ENCODE data around the gene TTI1. TPM values are rescaled to one million over a fixed set of nuclear protein-coding genes. Genes with fewer than 3 reads are reported as not detected.

The TTI1 gene
- total RNA-seq, 1 experiment from 2014 or later, result 26.9 TPM

- TF ChIP-seq ZBTB33 (IDR thresholded peaks at IDR 0.05; ENCODE audit: extremely low read depth, insufficient replicate concordance, low read length) (no peak), MAX (IDR thresholded peaks at IDR 0.05) (no peak; the same call in 1 of the 2 replicates), RAD21 (IDR thresholded peaks at IDR 0.05; ENCODE audit: low read depth) (no peak), ATF3 (IDR thresholded peaks at IDR 0.05) (no peak), POLR2AphosphoS5 (IDR thresholded peaks at IDR 0.05; ENCODE audit: low read depth, low read length) (no peak), ZFX (IDR thresholded peaks at IDR 0.05) (no peak), CBX3 (IDR thresholded peaks at IDR 0.05; ENCODE audit: low read depth) (no peak), JUND (IDR thresholded peaks at IDR 0.05) (no peak), POLR2A (IDR thresholded peaks at IDR 0.05; ENCODE audit: borderline replicate concordance, extremely low read depth, insufficient read depth, insufficient read length) (no peak), EZH2phosphoT487 (IDR thresholded peaks at IDR 0.05; ENCODE audit: borderline replicate concordance) (no peak), EGR1 (IDR thresholded peaks at IDR 0.05; ENCODE audit: low read depth) (no peak)
Observed at GRCh38 chr20:38032585-38033329, 499 bp downstream of the TTI1 start (continued).

- ChIA-PET CTCF (no interaction called here), POLR2A (no interaction called here)
Observed at GRCh38 chr20:38031957-38032356, 1.3 kb downstream of the TTI1 start.

More at GRCh38 chr20:38031957-38032356, 1.3 kb downstream of the TTI1 start:
- no peaks in the 10 kb centered on the region for H3K27me3 ChIP-seq (ENCODE audit: insufficient read depth, low read length)
- peaks cover 4% of the 10 kb centered on the region; the same call in 1 of the 2 replicates for H4K20me1 ChIP-seq (ENCODE audit: insufficient read depth)
- H3K9me3 ChIP-seq (ENCODE audit: control insufficient read depth in 1 of 2, insufficient read depth in 1 of 2, low read depth in 1 of 2, low read length in 2 of 2), result no peaks in the 10 kb centered on the region
- H3K4me3 ChIP-seq (replicated peaks in 1 of 2; ENCODE audit: low read depth in 1 of 2, low read length in 2 of 2), result peak overlapping the region; percentile 93 to 95
- DNase-seq (ENCODE audit: low read depth, low spot score), result no peak
- H3K36me3 ChIP-seq (ENCODE audit: control insufficient read depth in 1 of 2, insufficient read depth in 2 of 2, low read length in 2 of 2), result no peaks in the 10 kb centered on the region
- H3K9ac ChIP-seq (ENCODE audit: low read length), result peak overlapping the region; percentile 95
- BruUV-seq (replicated peaks), result no TSS peak
- TF ChIP-seq ATF3 (IDR thresholded peaks at IDR 0.05), result no peak
- no peak for TF ChIP-seq POLR2A (IDR thresholded peaks at IDR 0.05; ENCODE audit: borderline replicate concordance, extremely low read depth, insufficient read depth, insufficient read length)
- no peak for TF ChIP-seq POLR2AphosphoS5 (IDR thresholded peaks at IDR 0.05; ENCODE audit: low read depth, low read length)
- TF ChIP-seq EZH2phosphoT487 (IDR thresholded peaks at IDR 0.05; ENCODE audit: borderline replicate concordance), result no peak
- H2AFZ ChIP-seq (ENCODE audit: low read depth, low read length, poor library complexity, severe bottlenecking), result no peak overlapping the region
- H3K79me2 ChIP-seq (ENCODE audit: insufficient read depth, low read length), result peaks cover 97% of the 10 kb centered on the region
- ATAC-seq, result no peak
- RAD21 ChIA-PET (ENCODE audit: low non-redundant PET in 1 of 2, low total read pairs in 2 of 2, uncharacterized antibody in 2 of 2, unreplicated experiment in 2 of 2), result no interaction called here
- intact Hi-C loops (cut with micrococcal nuclease), result no loop called here
- peak overlapping the region; percentile 96 for H3K4me2 ChIP-seq (ENCODE audit: low read length)
- H3K4me1 ChIP-seq (ENCODE audit: control insufficient read depth in 1 of 2, insufficient read depth in 2 of 2, low read length in 2 of 2), result peaks cover 9 to 25% of the 10 kb centered on the region in 2 experiments; a peak in 3 of 4 replicates
- H3K27ac ChIP-seq (ENCODE audit: low read depth, low read length), result no peak overlapping the region
- no peaks in the 10 kb centered on the region for H3K9me2 ChIP-seq (ENCODE audit: insufficient read depth)
